Activated T-helper 2 cell treated with anti-CD3 and anti-CD28 coated beads, Interferon-gamma antibody, Interleukin-2, Interleukin-4, amounts not matched to agents 10 μg/mL and 5 μg/mL and 100 μg/mL, durations not matched to agents 14 hours and 24 hours and 36 hours (primary cell): ENCODE results near the gene ECE1. TPM values are rescaled to one million over a fixed set of nuclear protein-coding genes. Genes with fewer than 3 reads are reported as not detected.

ENCODE experiments used
- DNase-seq: peaks from one replicate; pipeline ENCODE4 v3.0.0; 2021; ENCODE audit warnings: low spot score
- H3K27ac Mint-ChIP-seq: one replicate; pipeline ENCODE4 v1.8.0; 2021; ENCODE audit warnings: mixed read lengths
- H3K27me3 Mint-ChIP-seq: one replicate; pipeline ENCODE4 v1.8.0; 2021; ENCODE audit warnings: low read depth, mixed read lengths
- H3K36me3 Mint-ChIP-seq: one replicate; pipeline ENCODE4 v1.8.0; 2021; ENCODE audit warnings: low read depth, mixed read lengths
- H3K4me1 Mint-ChIP-seq: one replicate; pipeline ENCODE4 v1.8.0; 2021; ENCODE audit warnings: low read depth, mixed read lengths
- H3K4me3 Mint-ChIP-seq: one replicate; pipeline ENCODE4 v1.8.0; 2021; ENCODE audit warnings: low read depth, mild to moderate bottlenecking, moderate library complexity, mixed read lengths
- H3K9me3 Mint-ChIP-seq: one replicate; pipeline ENCODE4 v1.8.0; 2021; ENCODE audit warnings: mixed read lengths
- intact Hi-C: fragments of 100-400 bp; cut with micrococcal nuclease; formaldehyde crosslinking; loops from one replicate; pipeline ENCODE4 v1.15.1; 2023
- total RNA-seq: library from RNA; stranded (reverse); gene quantifications from 2 replicates; pipeline ENCODE4 v1.2.3, GENCODE V29; 2022

The ECE1 gene
- total RNA-seq, 1 donor from 2014 or later = 97.0 TPM

DNA sequence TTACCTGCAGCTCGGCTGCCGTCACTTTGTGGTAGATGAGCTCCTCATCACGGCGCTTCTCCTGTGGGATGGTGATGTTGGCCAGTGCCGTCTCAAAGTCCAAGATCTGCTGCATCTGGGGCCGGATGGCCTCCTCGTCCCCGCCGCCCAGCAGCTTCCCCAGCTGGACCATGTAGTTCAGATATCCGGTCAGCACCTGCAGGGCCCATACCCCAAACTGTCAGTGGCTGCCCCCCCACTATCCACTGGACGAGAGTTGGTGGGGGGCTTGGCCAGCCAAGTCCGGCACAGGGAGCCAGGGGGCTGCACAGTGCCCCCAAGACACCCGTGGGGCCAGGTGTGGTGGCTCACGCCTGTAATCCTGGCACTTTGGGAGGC lies 34.3 kb downstream of the ECE1 start:
- Mint-ChIP-seq H3K4me1 (peaks cover 38% of the 10 kb centered on the region), H3K27me3 (no peaks in the 10 kb centered on the region), H3K36me3 (peaks cover 75% of the 10 kb centered on the region), H3K9me3 (no peaks in the 10 kb centered on the region), H3K4me3 (no peak overlapping the region), H3K27ac (no peak overlapping the region)
- intact Hi-C loops = loop anchor here (1.0 kb wide), 1 partner anchor 112 kb away; no protein-coding TSS in a partner anchor
- no peak for DNase-seq

DNA sequence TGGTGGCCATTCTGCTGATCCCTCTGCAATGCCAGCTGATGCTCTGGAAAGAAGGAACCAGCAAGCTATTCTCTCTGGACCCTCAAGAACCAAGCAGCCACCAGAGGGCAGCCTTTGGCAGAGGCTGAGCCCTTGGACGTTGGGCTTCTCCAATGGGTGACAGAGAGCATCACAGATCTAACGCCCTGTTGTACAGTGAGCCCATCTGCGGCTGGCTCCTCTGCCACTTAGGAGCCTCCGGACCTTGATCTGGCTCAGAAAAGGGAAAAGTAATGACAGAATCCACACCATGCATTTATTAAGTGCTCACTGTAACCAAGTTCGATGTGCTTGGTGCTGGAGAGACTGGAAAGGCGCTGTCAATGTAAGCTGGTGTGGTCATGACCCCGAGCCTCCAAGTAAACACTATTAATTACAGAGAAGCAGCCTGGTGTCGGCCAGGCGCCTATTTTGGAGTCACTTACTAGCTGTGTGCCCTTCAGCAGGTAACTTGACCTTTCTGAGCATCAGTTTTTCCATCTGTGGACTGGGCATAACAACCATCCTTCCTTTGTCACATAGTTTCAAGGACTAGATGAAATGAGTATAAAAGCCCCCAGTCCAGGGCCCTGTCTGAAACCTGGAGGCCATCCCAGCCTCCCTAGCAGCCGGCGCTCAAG lies 34.9 kb downstream of the ECE1 start:
- no peaks in the 10 kb centered on the region for H3K27me3 Mint-ChIP-seq
- H3K4me3 Mint-ChIP-seq = no peak overlapping the region
- intact Hi-C loops = loop anchor here (1.0 kb wide), 1 partner anchor 113 kb away; no protein-coding TSS in a partner anchor
- H3K27ac Mint-ChIP-seq = peak overlapping the region; percentile 71
- H3K9me3 Mint-ChIP-seq = no peaks in the 10 kb centered on the region
- peaks cover 76% of the 10 kb centered on the region for H3K36me3 Mint-ChIP-seq
- peak; percentile 64 for DNase-seq
- peaks cover 37% of the 10 kb centered on the region for H3K4me1 Mint-ChIP-seq

DNA sequence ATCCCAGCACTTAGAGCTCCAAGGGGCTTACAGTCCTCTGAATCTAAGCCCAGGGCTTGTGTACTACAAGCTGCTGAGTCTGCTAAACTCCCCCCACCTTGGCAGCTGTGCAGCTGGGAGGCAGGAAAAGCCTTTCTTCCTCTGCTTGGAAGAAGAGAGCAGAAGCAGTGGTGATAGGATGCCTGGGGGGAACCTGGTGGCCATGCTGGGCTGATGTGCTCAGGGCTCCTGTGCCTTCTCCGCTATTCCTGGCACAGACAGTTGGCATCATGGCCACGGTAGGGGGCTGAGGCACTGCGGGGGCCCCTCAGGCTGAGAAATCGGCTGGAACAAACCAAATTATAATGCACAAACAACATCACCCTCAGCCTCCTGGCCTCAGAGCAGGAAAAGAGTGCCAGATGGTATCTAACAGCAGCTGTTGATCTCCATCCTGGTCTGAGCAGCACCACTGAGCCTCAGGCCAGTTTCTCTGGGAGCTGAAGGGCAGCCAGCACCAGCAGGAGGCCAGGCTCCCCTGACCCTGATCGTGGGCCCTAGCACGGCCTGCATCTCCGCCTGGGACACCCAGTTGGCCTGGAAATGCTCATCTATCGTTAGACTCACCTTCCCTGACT lies 35.8 kb downstream of the ECE1 start:
- DNase-seq = no peak
- Mint-ChIP-seq H3K27ac (no peak overlapping the region), H3K4me3 (no peak overlapping the region), H3K9me3 (no peaks in the 10 kb centered on the region), H3K27me3 (no peaks in the 10 kb centered on the region), H3K4me1 (peaks cover 31% of the 10 kb centered on the region), H3K36me3 (peaks cover 74% of the 10 kb centered on the region)
- intact Hi-C loops = no loop called here

DNA sequence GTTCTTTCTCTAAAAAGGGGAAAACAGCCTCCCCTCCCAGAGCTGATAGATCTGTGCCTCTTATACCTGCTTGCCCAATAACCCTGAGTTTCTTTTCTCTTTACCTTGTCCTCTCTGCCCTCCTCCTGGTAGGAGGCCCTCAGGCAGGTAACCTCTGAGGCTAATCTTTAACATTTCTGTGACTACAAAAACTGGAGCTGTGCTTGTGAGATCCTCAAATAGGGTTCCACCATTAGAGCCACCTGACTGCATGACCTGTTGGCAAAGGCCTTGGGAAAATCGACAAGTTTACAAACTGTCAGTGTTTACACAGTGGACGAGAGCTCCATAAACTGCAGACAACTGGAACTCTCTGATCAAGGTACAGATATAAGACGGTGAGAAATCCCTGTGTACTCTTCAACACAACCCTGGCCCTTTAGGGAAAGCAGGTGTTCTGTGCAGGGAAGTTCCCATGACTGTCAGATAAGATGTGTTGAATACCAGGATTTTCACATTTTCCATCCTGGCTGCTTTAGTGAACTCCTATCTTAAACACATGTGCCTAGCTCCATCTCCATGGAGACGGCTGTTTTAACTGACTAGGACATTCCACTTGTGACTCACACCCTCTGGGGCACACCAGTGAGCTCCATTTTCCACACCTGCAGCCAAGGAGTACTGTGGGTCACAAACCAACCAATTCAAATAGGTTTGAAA lies 38.3 kb downstream of the ECE1 start:
- H3K27ac Mint-ChIP-seq = peak overlapping the region; percentile 49
- peaks cover 16% of the 10 kb centered on the region for H3K4me1 Mint-ChIP-seq
- intact Hi-C loops = no loop called here
- no peaks in the 10 kb centered on the region for H3K9me3 Mint-ChIP-seq
- no peak overlapping the region for H3K4me3 Mint-ChIP-seq
- peaks cover 66% of the 10 kb centered on the region for H3K36me3 Mint-ChIP-seq
- no peaks in the 10 kb centered on the region for H3K27me3 Mint-ChIP-seq
- DNase-seq = no peak

DNA sequence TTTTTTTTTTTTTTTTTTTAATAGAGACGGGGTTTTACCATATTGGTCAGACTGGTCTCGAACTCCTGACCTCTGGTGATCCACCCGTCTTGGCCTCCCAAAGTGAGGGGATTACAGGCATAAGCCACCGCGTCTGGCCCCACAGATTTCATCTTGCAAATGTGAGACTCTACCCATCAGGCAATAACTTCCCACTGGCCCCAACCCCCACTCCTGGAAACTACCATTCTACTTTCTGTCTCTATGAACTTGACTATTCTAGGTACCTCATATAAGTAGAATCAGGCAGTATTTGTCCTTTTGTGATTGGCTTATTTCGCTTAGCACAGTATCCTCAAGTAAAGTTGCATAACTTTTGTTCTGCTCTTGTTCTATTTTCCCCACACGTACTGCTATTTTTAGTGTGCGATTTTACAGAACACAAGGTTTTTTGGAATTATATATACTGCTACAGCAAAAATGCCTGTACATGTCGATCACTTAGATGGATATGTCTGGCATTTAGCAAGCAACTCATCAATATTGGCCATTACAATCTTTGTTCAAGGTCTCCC lies 40.2 kb downstream of the ECE1 start:
- Mint-ChIP-seq H3K9me3 (no peaks in the 10 kb centered on the region), H3K36me3 (peaks cover 60% of the 10 kb centered on the region), H3K4me1 (peaks cover 10% of the 10 kb centered on the region), H3K4me3 (no peak overlapping the region), H3K27ac (no peak overlapping the region), H3K27me3 (no peaks in the 10 kb centered on the region)
- intact Hi-C loops = no loop called here
- DNase-seq = no peak

DNA sequence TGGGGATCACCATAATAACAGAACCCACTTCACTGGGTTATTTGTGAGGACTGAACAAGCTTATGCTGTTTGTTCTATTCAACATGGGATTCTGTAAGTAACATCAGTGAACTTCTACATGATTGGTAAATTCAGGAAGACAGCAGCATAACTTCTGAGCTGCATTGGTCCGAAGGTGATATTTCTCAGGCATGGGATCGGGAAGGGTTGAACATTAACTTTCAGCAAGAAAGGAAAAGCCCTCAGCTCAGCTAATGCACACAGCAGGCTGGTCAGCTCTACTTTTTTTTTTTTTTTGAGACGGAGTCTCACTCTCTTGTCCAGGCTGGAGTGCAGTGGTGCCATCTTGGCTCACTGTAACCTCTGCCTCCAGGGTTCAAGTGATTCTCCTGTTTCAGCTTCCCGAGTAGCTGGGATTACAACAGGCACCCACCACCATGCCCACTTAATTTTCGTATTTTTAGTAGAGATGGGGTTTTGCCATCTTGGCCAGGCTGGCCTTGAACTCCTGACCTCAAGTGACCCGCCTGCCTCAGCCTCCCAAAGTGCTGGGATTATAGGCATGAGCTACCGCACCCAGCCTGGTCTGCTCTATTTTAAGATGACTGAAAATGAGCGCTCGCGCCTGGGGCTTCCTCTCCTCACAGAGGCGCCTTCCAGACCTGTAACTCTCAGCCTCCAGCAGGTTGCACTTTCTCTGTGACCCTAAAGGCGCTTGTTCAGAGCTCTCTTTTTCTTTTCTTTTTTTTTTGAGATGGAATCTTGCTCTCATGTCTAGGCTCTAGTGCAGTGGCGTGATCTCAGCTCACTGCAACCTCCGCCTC lies 42.2 kb downstream of the ECE1 start:
- no peak overlapping the region for H3K4me3 Mint-ChIP-seq
- no peaks in the 10 kb centered on the region for H3K27me3 Mint-ChIP-seq
- no peak overlapping the region for H3K27ac Mint-ChIP-seq
- no peak for DNase-seq
- H3K36me3 Mint-ChIP-seq = peaks cover 57% of the 10 kb centered on the region
- peaks cover 10% of the 10 kb centered on the region for H3K4me1 Mint-ChIP-seq
- intact Hi-C loops = no loop called here
- no peaks in the 10 kb centered on the region for H3K9me3 Mint-ChIP-seq

DNA sequence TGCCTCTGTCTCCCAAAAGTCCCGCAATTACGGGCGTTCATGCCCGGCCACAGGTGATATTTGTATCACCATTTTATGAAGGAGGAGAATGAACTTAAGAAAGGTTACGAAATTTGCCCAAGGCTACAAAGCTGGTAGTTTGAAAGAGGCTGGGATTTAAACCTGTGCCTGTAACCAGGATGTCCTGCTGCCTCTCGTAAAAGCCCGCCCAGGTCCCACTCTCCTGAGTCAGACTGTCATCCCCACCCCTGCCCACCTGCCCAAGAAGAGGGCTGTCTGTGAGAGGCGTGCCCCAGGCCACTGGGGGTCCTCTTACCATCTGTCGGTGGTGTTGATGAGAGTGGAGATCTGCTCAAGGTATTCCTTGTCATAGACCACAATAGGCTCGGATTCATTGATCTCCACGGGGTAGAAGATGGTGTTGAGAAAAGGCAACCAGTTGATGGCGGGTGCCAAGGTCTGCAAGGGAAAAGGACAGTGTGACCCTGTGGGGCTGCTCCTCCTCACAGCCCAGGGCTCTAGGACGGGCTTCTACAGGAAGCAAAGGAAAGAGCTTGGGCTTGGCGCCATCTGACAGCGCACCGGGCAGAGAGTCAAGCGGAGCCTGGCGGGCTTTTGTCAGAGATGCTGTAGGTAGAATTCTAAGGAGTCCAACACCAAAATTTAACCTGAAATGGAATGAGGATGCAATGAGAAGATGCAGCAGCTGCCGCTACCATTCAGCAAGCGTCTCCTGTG lies 43.2 kb downstream of the ECE1 start:
- Mint-ChIP-seq H3K27me3 (no peaks in the 10 kb centered on the region), H3K27ac (no peak overlapping the region), H3K4me1 (peaks cover 4% of the 10 kb centered on the region), H3K9me3 (no peaks in the 10 kb centered on the region), H3K36me3 (peaks cover 56% of the 10 kb centered on the region), H3K4me3 (no peak overlapping the region)
- no peak for DNase-seq
- intact Hi-C loops = no loop called here

DNA sequence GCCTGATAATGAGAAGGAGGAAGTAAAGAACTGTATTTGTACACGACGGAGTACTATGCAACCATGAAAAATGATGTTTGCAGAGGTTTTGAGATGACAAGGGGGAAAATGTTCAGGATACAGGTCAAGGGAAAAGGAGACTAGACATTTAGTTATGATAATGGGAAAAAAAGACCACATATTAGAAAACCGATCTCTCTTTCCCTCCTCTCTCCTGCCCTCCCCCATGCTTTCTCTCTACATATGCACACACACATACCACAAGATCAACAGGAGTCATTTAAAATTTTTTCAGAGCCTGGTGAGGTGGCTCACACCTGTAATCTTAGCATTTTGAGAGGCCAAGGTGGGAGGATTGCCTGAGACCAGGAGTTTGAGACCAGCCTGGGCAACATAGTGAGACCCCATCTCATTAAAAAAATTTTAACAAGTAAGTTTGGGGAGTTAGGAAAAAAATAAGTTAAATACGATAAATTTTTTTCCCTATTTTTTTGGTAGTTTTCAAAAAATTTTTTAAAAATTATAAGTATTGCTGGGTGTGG lies 44.5 kb downstream of the ECE1 start:
- Mint-ChIP-seq H3K4me1 (no peaks in the 10 kb centered on the region), H3K27ac (no peak overlapping the region), H3K9me3 (no peaks in the 10 kb centered on the region), H3K27me3 (no peaks in the 10 kb centered on the region), H3K4me3 (no peak overlapping the region), H3K36me3 (peaks cover 56% of the 10 kb centered on the region)
- intact Hi-C loops = no loop called here
- DNase-seq = no peak

DNA sequence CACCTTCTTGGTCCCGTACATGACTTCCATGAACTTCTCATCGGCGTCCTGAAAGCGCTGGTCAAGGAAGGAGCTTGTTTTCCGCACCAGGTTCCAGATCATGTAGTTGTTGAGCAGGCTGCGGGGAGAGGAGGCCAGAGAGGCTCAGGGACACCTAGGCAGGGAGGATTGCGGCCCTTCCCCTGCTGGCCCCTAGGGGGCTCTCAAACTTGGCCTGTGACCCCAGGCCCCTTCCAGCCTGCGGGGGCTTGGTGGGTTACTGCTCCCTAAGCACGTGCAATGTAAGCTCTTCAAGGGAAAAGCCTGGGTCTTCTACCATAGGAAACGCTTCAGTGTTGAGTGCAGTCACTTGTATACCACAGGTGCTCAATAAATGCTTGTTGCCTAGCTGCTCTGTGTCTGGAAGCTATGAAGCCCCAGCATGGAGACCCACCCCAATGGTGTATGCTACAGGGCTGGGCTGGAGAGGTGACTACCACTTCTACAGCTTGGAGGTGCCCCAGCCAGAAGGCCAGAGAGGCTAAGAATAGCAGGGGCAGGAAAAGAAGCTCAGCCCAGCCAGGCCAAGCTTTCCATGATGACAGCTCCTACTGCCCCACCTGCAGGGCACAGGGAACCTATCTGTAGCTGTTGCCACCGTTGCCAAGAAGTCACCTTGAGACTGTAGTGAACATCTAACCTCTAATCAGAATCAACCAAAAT lies 45.1 kb downstream of the ECE1 start:
- no peak for DNase-seq
- Mint-ChIP-seq H3K9me3 (no peaks in the 10 kb centered on the region), H3K36me3 (peaks cover 54% of the 10 kb centered on the region), H3K27me3 (no peaks in the 10 kb centered on the region), H3K4me3 (no peak overlapping the region), H3K27ac (no peak overlapping the region), H3K4me1 (no peaks in the 10 kb centered on the region)
- intact Hi-C loops = no loop called here

DNA sequence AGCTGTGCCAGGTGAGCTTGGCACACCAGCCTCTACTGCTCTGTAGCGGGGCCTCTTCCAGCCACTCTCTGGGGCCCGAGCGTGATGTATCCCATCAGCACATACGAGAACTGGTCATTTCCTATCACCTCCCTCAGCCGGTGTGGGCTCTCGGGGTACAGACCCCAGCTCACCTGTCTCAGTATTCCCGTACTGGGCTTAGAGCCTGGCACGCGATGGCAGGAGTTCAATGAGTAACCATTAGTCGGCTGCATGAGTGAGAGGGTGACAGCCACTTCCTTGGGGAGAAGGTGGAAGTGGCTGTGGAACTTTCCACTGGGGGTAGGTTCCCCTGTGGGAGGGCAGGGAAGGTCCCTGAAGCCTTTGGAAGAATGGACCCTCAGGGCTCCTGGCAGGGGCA lies 46.1 kb downstream of the ECE1 start:
- Mint-ChIP-seq H3K4me3 (no peak overlapping the region), H3K9me3 (no peaks in the 10 kb centered on the region), H3K4me1 (peaks cover 3% of the 10 kb centered on the region), H3K27ac (no peak overlapping the region), H3K36me3 (peaks cover 50% of the 10 kb centered on the region), H3K27me3 (no peaks in the 10 kb centered on the region)
- no peak for DNase-seq
- intact Hi-C loops = no loop called here

DNA sequence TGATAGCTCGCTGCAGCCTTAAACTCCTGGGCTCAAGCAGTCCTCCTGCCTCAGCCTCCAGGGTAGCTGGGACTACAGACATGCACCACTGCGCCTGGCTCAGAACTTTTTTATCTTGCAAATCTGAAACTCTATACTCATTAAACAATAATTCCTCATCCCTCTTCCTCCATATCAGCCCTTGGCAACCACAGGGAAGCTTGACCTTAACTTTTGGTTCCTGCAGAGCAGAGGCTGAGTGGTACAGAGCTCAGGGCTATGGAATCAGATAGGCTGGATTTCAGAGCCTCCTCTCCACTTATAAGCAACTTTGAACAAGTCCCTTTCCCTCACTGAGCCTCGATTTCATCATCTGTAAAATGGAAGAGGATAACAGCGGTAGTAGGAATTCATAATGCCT lies 47.4 kb downstream of the ECE1 start:
- H3K9me3 Mint-ChIP-seq = no peaks in the 10 kb centered on the region
- intact Hi-C loops = no loop called here
- H3K36me3 Mint-ChIP-seq = peaks cover 57% of the 10 kb centered on the region
- no peaks in the 10 kb centered on the region for H3K27me3 Mint-ChIP-seq
- H3K4me3 Mint-ChIP-seq = no peak overlapping the region
- no peak overlapping the region for H3K27ac Mint-ChIP-seq
- H3K4me1 Mint-ChIP-seq = peaks cover 4% of the 10 kb centered on the region
- no peak for DNase-seq
